NCI-H82 (cell line): ENCODE data around the gene TBPL2.
"Not testable (repeated sequence)": the region's sequence is repeated elsewhere in the genome, so short reads cannot be mapped to it uniquely, and the experiment has no call there.

ENCODE experiments used
- DNase-seq: peaks from one replicate; lab custom pipeline; 2025; lab: John Stamatoyannopoulos, UW

TBPL2 gene

DNA sequence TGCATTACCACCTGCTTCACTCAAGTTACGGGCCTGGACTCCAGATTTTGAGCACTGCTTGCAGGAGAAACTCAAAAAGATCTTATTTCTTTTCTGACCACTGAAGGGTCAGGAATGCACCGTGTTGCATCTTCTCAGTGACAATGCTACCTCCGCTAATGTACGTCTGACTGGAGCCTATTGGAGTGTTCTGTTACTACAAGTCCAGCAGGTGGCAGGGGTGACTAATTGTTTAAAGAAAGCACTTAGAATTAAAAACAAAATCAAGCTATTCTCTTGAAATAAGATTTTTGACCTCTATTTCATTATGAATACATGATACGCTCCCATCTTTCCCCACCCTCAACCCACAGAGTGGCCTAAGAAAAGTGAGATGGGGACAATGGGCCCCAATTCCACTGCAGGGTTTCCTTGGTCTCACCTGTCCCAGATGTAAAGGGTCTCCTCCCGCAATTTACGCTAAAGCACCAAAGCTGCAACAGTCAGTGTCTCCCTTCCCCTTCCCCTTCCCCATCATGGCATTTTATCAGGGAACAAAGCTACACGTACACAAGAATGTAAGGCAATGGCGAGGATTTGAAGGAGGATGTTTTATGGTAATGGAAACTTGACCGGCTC, 2.2 kb downstream of the TBPL2 start:
- peak; percentile 69 for DNase-seq

DNA sequence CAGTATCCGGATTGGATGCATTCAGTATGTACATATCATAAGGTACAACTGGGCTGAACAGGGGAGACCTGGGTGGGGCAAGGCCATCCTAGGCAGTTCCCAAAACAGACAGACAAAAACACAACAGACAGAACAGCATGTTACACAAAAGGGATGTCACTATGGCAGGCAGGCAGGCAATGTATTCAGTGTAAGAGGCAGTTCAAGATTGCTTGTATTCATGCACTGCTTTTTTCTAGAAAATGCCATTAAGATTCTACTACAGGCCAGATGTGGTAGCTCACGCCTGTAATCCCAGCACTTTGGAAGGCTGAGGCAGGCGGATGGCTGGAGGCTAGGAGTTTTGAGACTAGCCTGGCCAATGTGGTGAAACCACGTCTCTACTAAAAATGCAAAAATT, 3.5 kb downstream of the TBPL2 start:
- DNase-seq: no peak

DNA sequence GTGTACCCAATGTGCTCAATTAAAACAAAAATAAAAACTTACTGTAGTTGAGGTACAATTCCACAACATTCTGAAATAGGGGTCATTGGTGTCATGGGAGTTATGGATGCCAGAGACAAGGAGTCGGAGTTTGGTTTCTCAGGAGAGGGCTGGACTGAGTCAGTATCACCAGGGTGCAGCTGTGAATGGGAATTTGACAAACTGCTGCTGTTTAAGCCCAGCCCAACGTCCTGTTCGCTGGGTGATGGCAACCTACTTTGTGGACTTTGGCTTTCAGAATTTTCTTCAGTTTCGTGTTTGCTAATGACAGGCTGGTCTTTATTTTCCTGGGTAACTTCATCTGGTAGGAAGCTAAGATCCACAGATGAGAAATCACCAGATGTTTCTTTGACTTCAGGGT, 3.9 kb downstream of the TBPL2 start:
- DNase-seq: no peak

DNA sequence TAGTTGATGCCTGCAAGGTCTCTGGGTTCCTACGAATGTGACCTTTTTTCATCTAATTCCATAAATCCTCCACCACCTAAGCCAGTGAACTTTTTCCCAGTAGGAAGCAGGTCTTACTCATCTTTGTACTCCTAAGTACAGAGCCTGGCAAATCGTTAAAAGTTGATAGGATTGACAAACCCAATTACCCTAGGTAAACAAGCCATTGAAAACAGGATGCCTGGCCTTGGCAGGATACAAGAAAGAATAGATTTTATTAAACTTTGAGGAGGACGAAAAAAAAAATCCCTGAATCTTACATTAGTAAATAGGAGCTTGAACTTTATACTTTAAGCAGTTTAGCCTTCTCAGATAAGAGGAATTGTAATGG, 5.6 kb downstream of the TBPL2 start:
- DNase-seq: peak; percentile 29

DNA sequence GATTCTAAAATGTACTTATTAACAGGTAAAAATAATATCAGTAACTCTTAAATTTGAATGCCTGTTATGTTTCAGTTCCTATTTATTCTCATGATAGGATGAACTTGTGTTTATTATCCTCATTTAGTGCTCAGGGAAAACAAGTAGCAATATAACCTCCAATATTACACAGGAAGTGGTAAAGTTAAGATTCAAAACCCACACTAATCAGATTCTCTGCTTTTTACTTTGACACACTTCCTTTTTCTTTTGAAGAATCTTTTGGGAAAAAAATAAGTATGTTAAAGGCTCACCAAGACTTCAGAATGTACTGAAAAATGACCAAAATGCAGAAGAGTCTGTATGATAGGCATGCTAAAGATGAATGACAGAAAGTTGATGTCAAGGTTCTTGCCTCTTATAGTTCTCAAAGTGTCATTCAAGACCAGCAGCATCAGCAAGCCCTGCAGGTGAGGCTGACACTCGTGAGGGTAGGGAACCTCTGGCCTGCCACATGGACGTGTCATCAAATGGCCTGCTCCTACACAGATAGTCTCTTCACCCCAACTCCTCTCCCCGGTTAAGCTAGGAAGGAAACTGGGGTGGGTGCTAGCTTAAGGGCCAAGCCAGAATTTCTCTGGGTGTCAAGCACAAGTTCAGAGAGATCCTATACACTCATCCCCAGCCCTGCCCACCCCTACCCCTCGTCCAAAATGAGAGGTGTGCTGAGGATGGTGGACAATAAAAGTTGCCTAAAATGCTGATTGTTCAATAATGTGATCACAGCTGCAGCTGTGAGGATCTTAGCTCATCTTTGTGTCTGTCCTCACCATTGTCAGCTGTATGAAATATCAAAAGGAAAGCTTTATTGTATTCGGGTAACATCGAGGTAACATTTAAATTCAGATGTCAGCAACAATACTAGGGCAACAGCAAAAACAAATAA, 6.3 kb downstream of the TBPL2 start:
- DNase-seq: no peak

DNA sequence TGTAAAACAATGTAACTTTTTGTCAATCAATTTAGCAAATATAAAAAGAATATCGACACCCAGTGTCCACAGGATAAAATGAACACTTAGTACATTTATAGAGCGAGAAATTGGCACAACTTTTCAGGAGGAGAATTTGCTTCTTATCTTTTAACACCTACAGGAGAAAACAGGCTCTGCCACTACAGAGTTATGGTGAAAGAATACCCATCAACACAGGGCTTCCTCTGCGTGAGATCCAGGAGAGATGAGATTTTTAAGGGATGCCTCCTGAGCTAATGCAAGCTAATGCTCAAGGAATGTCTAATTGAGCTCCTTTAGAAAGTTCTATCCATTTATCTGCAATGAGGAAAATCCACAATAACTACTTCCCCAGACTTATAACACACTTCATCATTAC, 7.8 kb downstream of the TBPL2 start:
- DNase-seq: no peak

DNA sequence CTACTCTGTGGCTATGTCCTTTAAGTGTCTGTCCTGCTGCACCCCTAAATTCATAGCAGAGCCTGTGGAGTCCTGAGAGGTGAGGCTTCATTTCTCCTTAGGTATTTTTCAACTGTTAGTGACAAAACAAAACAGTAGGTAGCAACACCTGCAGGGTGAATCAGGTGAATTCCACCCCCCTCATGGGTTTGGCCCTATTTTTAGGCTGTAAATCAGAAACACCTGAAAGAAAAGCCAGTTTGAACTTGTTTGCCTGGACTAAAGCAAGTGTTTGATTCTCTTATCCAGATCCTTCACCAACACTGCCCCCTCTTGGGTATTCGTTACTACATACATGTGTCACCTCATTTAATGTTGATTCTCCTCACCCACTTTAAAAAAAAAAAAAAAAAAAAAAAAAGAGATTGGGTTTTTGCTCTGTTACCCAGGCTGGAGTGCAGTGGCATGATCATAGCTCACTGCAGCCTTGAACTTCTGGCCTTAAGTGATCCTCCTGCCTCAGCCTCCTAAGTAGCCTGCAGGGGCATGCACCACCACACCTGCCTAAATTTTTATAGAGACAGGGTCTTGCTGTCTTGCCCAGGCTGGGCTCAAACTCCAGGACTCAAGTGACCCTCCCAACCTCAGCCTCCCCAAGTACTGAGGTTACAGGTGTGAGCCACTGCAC, 10.3 kb downstream of the TBPL2 start:
- DNase-seq: peak; percentile 76

DNA sequence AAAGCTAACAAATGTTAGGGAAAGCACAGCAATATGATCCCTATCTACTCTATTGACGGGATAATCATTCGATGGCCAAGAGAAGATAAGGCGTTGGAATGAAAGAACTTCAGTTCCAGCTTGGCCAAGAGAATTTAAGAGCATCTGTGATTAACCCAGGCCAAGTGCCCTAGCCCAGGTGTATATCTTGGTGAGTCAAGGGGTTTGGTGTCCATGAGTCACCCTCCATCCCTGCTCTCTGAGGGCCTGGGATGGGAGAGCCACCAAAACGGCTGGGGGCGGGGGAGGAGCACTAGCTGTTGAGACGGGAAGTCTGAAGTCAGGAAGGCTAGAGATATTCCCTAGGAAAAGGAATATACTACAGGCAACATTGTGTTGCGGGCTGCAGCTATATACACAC, 13.0 kb downstream of the TBPL2 start:
- no peak for DNase-seq

DNA sequence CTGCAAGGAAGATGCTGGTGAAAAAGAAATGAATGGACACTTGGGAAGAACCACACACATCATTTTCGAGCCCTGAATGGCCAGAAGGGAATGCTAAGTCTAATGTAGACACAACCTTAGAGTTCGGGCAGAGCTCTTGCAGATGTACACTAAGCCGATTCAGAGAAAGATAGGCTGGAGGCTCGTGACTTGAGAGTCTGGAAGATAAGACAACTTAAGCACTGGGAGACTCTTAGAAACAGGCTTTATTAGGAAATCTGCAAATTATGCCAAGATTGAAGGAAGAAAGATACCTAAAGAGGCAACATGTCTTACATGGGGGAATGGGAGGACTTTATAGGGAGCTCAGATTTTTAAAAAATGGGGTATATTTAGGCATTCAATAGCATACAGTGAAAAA, 13.5 kb downstream of the TBPL2 start:
- DNase-seq: peak; percentile 28

DNA sequence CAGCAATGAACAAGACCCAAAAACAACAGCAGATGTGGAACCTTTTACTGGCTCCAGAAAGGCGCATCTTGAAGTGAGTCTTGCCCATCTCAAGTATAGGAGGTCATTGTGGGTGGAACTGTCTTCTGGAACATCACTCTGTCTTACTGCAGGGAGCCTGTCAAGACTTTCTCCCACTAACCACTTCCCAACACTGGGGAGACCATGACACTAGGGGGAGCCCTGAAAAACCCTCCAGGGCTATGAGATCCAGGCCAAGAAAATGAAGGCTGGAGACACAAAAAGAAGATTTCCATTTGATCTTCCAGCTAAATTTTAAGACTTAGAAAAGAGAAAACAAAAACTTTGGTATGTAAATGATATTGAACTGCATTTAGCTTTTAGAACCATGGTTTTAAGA, 15.3 kb downstream of the TBPL2 start:
- no peak for DNase-seq

DNA sequence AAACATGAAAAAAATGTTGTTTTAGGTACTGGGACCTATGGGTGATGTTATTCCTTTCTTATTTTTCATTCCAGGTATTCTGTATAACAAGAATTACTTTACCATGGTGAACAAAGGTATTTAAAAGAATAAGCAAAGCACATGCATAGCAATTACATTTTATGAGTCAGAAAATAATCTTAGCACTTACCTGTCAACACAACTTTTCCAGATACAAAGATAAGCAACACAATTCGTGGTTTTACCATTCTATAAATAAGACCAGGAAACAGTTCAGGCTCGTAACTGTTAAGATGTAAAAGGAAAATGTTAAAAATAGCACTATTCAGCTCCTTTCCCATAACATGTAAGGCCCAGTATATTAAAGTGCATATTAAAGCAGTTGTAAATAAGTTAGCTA, 16.4 kb downstream of the TBPL2 start:
- no peak for DNase-seq

DNA sequence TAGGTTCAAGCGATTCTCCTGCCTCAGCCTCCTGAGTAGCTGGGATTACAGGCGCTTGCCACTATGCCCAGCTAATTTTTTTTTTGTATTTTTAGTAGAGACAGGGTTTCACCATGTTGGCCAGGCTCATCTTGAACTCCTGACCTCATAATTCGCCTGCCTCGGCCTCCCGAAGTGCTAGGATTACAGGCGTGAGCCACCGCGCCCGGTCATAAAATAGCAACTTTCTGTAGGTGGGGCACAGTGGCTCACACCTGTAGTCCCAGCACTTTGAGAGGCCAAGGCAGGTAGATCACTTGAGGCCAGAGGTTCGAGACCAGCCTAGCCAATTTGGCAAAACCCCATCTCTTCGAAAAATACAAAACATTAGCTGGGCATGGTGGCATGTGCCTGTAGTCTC, 18.1 kb downstream of the TBPL2 start:
- DNase-seq: not testable (repeated sequence)

DNA sequence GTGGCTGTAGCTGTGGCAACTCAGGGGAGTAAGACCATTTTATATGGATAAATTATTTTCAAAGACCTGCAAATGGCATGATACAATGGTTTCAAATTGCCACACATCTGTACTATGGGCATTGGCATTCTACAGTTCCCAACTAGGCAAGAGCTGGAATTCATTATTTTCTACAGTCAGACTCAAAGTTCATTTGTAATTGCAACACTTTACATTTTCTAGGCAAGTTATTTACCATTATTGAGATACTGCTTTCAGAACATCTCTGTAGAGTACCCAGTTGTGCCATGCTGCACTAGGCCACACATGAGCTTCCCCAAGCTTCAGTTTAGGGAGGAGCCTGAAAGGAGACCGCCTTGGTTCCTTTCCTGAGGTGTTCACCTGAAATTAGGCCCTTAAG, 20.8 kb downstream of the TBPL2 start:
- no peak for DNase-seq

DNA sequence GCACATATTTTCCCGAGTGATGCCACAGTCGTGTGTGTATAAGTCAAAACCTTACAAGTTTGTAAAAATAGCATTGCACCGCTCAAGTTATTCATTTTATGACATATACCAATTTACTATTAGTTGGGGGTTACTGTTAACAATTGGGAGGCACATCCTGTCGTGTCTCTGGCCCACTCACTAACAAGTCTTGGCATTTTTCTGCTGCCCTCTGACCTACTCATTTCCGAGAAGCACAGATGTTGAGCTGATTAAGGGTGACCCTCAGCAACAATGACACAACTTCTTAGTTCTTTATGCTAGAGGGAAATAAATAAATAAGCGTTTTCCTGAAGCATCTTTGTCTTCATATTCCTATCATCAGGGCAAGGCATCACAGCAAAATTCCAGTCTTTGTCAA, 22.0 kb downstream of the TBPL2 start:
- DNase-seq: no peak

DNA sequence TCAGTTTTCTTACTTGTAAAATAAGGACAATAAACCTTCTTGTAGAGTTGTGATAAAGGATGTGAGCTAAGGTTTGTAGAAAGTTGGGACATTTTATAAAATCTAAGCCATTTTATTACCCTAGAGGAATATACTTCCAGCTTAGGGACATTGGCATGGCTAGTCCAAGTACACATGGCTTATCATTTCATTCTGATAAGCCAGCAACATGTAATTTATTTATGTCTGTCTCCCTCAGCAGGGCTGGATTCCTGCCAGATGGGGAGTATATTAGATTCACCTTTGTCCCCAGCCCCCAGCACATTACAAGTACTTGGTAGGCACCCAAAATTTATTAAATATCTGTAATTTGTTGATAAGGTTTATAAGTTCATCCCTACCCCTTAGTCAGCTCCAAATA, 22.5 kb downstream of the TBPL2 start:
- peak; percentile 19 for DNase-seq

DNA sequence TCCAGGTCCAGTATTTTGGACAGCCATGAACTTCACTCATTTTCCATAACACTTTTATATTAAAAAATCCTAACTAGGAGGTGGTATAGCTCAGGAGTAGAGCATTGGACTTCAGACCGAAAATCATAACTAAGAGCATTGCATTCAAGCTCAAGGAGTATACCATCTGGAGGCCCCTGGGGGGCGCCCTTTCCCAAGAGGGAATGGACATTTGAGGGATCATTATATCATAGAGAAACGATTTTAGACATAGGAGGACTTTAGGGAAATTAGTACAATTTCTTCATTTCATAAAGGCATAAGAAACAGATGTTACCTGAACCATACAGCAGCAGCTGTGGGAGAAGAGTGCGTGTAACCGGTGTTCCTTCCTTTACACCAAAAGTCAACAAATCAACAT, 23.6 kb downstream of the TBPL2 start:
- DNase-seq: peak; percentile 54

DNA sequence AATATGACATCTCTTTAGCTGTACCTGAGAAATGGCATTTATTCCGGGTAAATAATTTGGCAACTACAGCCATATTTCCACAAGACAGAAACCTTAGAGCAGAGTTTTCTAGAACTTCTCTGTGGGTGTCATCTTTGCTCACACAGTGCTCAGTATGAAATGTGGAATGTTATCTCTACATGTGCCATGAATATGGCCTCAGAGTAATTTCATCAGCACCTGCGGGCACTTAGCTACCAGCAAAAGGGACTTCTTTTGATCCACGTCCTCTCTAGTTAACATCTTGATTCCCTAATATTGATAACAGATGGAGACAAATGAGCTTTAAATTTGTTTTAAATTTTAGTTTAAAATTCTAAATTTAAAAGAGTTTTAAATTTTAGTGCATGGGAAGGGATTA, 25.9 kb downstream of the TBPL2 start:
- DNase-seq: no peak

DNA sequence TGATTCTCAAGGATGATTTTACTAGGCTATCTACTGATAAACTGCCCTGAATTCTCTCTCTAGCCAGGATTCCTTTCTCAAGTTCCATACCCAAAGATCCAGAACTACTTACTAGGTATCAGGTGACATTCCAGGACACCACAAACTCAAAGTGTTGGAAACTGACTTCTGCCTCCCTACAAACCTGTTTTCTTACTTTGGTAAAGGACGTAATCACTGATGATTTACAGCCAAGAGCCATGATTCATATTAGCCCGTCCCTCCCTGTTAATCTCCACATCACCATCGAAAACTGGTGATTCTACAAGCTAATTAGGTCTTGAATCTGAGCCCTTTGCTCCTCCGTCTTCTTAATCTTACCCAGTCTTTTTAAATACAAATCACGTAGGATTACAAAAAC, 27.7 kb downstream of the TBPL2 start:
- DNase-seq: peak; percentile 74

DNA sequence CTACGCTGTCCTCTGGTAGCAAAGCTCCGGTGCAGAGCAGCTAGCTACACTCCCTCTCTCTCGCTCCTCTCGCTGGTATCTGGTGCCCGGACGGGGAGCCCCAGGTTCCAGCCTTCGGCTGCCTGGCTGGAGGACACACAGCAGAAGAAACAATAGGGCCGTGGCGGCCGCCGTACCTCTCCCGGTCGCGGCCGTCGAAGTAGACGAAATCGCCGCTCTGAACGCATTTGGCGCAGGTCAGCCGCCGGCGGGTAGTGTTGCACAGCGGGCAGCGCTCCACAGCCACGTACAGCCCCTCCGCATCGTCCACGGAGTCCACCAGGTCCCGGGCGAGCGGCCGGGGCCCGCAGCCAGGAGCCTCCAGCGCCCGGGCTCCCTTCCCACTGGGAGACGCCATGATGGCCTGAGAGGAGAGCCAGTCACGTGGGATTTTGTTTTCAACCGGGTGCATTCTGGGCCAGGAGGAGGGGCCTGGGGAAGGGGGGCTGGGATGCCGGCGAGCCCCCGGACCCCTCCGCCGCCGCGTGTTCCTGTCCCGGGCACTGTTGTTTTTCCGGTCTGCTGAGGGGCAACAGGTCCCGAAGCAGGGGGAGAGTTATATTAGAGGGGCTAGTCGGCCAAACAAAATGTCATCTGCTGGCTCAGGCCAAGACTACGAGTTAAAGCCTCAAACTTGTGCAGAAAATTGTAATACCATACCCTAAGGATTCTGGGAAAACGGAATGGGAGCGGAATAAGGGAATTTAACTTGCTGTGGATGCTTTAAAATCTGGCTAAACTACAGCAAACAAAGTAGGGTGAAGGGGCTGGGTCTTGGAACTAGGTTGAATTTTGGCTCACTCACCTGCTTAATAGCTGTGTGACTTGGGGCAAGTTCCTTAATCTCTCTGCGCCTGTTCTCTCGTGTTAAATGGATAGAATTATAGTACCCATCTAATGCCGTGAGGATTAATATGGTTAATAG, 28.7 kb downstream of the TBPL2 start, which contains the start of gene ATG14:
TSS of gene ATG14 (minus strand) at position 405 of the 964 bp plus-strand sequence. CDS start at position 397, 8 bp downstream.
- DNase-seq: peak; percentile 90

DNA sequence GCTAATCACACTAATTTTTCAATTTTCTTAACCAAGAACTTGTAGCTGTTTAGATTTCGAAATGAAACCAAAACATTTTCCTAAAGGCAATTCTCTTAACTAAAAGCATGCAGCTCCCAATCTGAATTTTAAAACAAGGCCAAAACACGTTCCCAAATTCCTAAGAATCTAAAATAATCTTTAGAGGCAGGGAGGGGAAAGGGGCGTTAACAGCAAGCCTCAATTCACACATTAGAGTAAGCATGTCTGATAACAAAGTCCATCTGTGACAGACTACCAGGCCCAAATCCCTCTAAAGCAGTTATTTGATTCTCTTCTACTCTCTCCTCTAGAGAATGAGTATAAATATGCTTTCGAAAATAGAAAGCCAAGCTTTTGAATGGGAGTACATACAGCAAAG, 29.5 kb downstream of the TBPL2 start:
- DNase-seq: no peak

DNA sequence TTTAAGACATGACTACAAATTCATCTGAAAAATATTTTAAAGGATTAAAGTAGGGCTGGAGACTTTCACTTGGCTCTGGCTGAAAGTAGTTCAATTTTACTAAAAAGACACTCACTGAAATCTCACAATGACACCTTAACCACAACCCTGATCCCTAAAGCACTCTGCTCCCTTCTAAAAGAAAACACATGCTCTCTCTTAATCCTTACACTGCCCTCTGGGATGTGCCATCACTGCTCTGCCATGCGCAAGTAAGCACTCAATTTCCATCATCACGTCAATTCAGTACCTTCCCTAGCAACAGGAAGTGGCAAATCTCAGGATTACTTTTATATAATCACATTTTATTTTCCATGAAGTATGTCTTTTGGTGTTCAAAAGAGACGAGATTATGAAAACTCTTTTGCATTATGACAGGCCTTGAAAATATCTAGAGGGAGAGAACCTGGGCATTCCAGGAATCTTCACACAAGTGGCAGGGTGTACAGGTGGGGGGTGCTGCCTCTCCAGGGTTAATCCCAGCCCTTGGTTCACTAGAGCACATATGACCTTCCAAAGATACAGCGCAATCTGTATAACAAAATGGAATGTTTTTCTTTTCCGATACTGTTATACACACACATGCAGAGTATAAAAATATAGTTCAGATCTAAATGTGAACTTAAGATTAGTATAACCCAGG, 36.1 kb downstream of the TBPL2 start:
- no peak for DNase-seq
